Mucosa of stomach (tissue), 1 donor: ENCODE measurements around the gene DIAPH2.

Source experiments
- H3K27me3 ChIP-seq: one replicate; pipeline ENCODE4 v1.7.0; 2013; ENCODE audit warnings: mild to moderate bottlenecking, low read length; ENCODE audit not compliant: control insufficient read depth, insufficient read depth
- H3K36me3 ChIP-seq: one replicate; pipeline ENCODE4 v1.7.0; 2013; ENCODE audit warnings: low read length; ENCODE audit not compliant: control insufficient read depth, insufficient read depth
- H3K4me1 ChIP-seq: one replicate; pipeline ENCODE4 v1.7.0; 2013; ENCODE audit warnings: mild to moderate bottlenecking, low read length; ENCODE audit not compliant: control insufficient read depth, insufficient read depth
- H3K4me3 ChIP-seq: one replicate; pipeline ENCODE4 v1.7.0; 2013; ENCODE audit warnings: low read length
- H3K9ac ChIP-seq: one replicate; pipeline ENCODE4 v1.7.0; 2013; ENCODE audit warnings: mild to moderate bottlenecking, low read length, moderate library complexity
- H3K9me3 ChIP-seq: one replicate; pipeline ENCODE4 v1.7.0; 2013; ENCODE audit warnings: mild to moderate bottlenecking, low read length, moderate library complexity; ENCODE audit not compliant: control insufficient read depth
- donor health status: Pancreatic carcinoma.

Gene DIAPH2

GRCh38 chrX:97238632-97239031 is 554.0 kb downstream of the DIAPH2 start:
- Histone ChIP-seq H3K27me3 (no peaks in the 10 kb centered on the region), H3K9me3 (no peaks in the 10 kb centered on the region), H3K9ac (no peak overlapping the region), H3K36me3 (no peaks in the 10 kb centered on the region), H3K4me3 (no peak overlapping the region), H3K4me1 (no peaks in the 10 kb centered on the region)

- no peaks in the 10 kb centered on the region for H3K36me3 ChIP-seq
- no peak overlapping the region for H3K4me3 ChIP-seq
- no peaks in the 10 kb centered on the region for H3K9me3 ChIP-seq
- H3K9ac ChIP-seq: no peak overlapping the region
- no peaks in the 10 kb centered on the region for H3K27me3 ChIP-seq
- no peaks in the 10 kb centered on the region for H3K4me1 ChIP-seq
Measured at GRCh38 chrX:97252111-97252510, 567.5 kb downstream of the DIAPH2 start.

GRCh38 chrX:97260679-97261078 is 576.0 kb downstream of the DIAPH2 start:
- H3K36me3 ChIP-seq: no peaks in the 10 kb centered on the region
- no peak overlapping the region for H3K4me3 ChIP-seq
- H3K27me3 ChIP-seq: no peaks in the 10 kb centered on the region
- H3K9ac ChIP-seq: no peak overlapping the region
- H3K9me3 ChIP-seq: no peaks in the 10 kb centered on the region
- no peaks in the 10 kb centered on the region for H3K4me1 ChIP-seq

GRCh38 chrX:97266406-97267121 is 581.9 kb downstream of the DIAPH2 start:
- no peaks in the 10 kb centered on the region for H3K4me1 ChIP-seq
- H3K36me3 ChIP-seq: no peaks in the 10 kb centered on the region
- no peak overlapping the region for H3K4me3 ChIP-seq
- H3K9me3 ChIP-seq: no peaks in the 10 kb centered on the region
- no peaks in the 10 kb centered on the region for H3K27me3 ChIP-seq
- H3K9ac ChIP-seq: no peak overlapping the region

- no peaks in the 10 kb centered on the region for H3K9me3 ChIP-seq
- no peak overlapping the region for H3K9ac ChIP-seq
- H3K4me3 ChIP-seq: no peak overlapping the region
- H3K27me3 ChIP-seq: no peaks in the 10 kb centered on the region
- no peaks in the 10 kb centered on the region for H3K36me3 ChIP-seq
- no peaks in the 10 kb centered on the region for H3K4me1 ChIP-seq
Measured at GRCh38 chrX:97267396-97268181, 582.9 kb downstream of the DIAPH2 start.

- Histone ChIP-seq H3K4me3 (no peak overlapping the region), H3K4me1 (no peaks in the 10 kb centered on the region), H3K36me3 (no peaks in the 10 kb centered on the region), H3K9me3 (no peaks in the 10 kb centered on the region), H3K27me3 (no peaks in the 10 kb centered on the region), H3K9ac (no peak overlapping the region)
Measured at GRCh38 chrX:97268182-97268680, 583.6 kb downstream of the DIAPH2 start.

- Histone ChIP-seq H3K4me1 (no peaks in the 10 kb centered on the region), H3K9me3 (no peaks in the 10 kb centered on the region), H3K4me3 (no peak overlapping the region), H3K36me3 (no peaks in the 10 kb centered on the region), H3K9ac (no peak overlapping the region), H3K27me3 (no peaks in the 10 kb centered on the region)
Measured at GRCh38 chrX:97284531-97284930, 599.9 kb downstream of the DIAPH2 start.

GRCh38 chrX:97290199-97290598 is 605.6 kb downstream of the DIAPH2 start:
- H3K27me3 ChIP-seq: no peaks in the 10 kb centered on the region
- H3K36me3 ChIP-seq: no peaks in the 10 kb centered on the region
- H3K9ac ChIP-seq: no peak overlapping the region
- no peaks in the 10 kb centered on the region for H3K4me1 ChIP-seq
- H3K9me3 ChIP-seq: no peaks in the 10 kb centered on the region
- H3K4me3 ChIP-seq: no peak overlapping the region

GRCh38 chrX:97294041-97294440 is 609.4 kb downstream of the DIAPH2 start:
- H3K4me1 ChIP-seq: no peaks in the 10 kb centered on the region
- H3K9me3 ChIP-seq: no peaks in the 10 kb centered on the region

GRCh38 chrX:97295954-97296353 is 611.3 kb downstream of the DIAPH2 start:
- H3K4me1 ChIP-seq: no peaks in the 10 kb centered on the region
- H3K9me3 ChIP-seq: no peaks in the 10 kb centered on the region
- H3K4me3 ChIP-seq: no peak overlapping the region
- H3K27me3 ChIP-seq: no peaks in the 10 kb centered on the region
- no peaks in the 10 kb centered on the region for H3K36me3 ChIP-seq
- H3K9ac ChIP-seq: no peak overlapping the region

More at GRCh38 chrX:97294041-97294440, 609.4 kb downstream of the DIAPH2 start:
- no peak overlapping the region for H3K9ac ChIP-seq
- no peaks in the 10 kb centered on the region for H3K36me3 ChIP-seq
- H3K27me3 ChIP-seq: no peaks in the 10 kb centered on the region
- no peak overlapping the region for H3K4me3 ChIP-seq

- H3K4me3 ChIP-seq: no peak overlapping the region
- H3K4me1 ChIP-seq: no peaks in the 10 kb centered on the region
- H3K9me3 ChIP-seq: no peaks in the 10 kb centered on the region
- H3K27me3 ChIP-seq: no peaks in the 10 kb centered on the region
- H3K36me3 ChIP-seq: no peaks in the 10 kb centered on the region
- no peak overlapping the region for H3K9ac ChIP-seq
Measured at GRCh38 chrX:97306771-97307470, 622.3 kb downstream of the DIAPH2 start.

- Histone ChIP-seq H3K36me3 (no peaks in the 10 kb centered on the region), H3K9me3 (no peaks in the 10 kb centered on the region), H3K4me1 (no peaks in the 10 kb centered on the region), H3K4me3 (no peak overlapping the region), H3K27me3 (no peaks in the 10 kb centered on the region), H3K9ac (no peak overlapping the region)
Measured at GRCh38 chrX:97308171-97308570, 623.5 kb downstream of the DIAPH2 start.
